Vagina (tissue), 2 donors: Measurements from ENCODE around the gene BRSK2.

Experiments used
- CTCF ChIP-seq, 3 experiments: fragments of 450-650 bp in 2 of 3; fragments of 200-600 bp in 1 of 3; sonication (generic) in 1 of 3; IDR thresholded peaks; one replicate each; pipeline ENCODE4 v1.5.1; 2017 to 2019; ENCODE audit warnings: antibody characterized with exemption in 3 of 3, mild to moderate bottlenecking in 2 of 3, moderate library complexity in 2 of 3
- POLR2A ChIP-seq, 2 donors: fragments of 450-650 bp; IDR thresholded peaks; one replicate each; pipeline ENCODE4 v1.6.1; 2017; ENCODE audit warnings: antibody characterized with exemption in 2 of 2, mild to moderate bottlenecking in 2 of 2, moderate library complexity in 2 of 2
- POLR2AphosphoS5 ChIP-seq, 2 donors: sonication (generic); formaldehyde crosslinking; IDR thresholded peaks; one replicate each; pipeline ENCODE4 v1.9.0; 2017; ENCODE audit warnings: antibody characterized with exemption in 2 of 2, mild to moderate bottlenecking in 2 of 2, low read depth in 1 of 2; ENCODE audit not compliant: insufficient read depth in 1 of 2

DNA sequence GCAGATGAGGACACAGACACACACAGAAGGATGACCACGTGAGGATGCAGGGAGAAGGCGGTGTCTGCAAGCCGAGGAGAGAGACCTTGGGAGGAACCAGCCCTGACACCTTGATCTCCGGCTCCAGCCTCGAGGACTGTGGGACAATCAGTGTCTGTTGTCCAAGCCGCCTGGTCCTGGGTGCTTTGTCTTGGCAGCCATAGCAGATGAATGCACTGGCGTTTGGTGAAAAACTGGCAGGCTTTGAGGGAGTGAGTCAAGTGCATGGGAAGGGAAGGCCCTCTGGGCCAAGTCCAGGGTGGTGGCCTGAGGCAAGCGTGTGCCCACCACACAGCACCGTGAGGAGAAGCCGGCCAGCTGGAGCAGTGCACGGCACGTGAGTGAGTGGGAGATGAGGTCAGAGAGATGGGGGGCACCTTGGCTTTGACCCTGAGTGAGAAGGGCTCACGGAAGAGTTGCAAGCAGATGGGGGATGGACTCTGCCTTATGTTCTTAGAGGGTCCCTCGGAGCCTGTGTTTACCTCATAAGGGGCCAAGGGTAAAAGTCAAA, 12.4 kb upstream of the BRSK2 start:
- no peak for TF ChIP-seq POLR2A (IDR thresholded peaks at IDR 0.05)
- no peak for TF ChIP-seq CTCF (IDR thresholded peaks at IDR 0.05)
- no peak for TF ChIP-seq POLR2AphosphoS5 (IDR thresholded peaks at IDR 0.05; ENCODE audit: insufficient read depth in 1 of 2, low read depth in 1 of 2)
